CD4-positive, alpha-beta T cell treated with Interleukin-6 for 4 hours (primary cell): Measurements from ENCODE around the gene FZD8.
"Not testable (repeated sequence)": the region's sequence is repeated elsewhere in the genome, so short reads cannot be mapped to it uniquely, and the experiment has no call there.

Source experiments
- DNase-seq: peaks from one replicate; pipeline ENCODE4 v3.0.0-alpha.2; 2020; ENCODE audit warnings: mixed read lengths

Gene FZD8, protein sequence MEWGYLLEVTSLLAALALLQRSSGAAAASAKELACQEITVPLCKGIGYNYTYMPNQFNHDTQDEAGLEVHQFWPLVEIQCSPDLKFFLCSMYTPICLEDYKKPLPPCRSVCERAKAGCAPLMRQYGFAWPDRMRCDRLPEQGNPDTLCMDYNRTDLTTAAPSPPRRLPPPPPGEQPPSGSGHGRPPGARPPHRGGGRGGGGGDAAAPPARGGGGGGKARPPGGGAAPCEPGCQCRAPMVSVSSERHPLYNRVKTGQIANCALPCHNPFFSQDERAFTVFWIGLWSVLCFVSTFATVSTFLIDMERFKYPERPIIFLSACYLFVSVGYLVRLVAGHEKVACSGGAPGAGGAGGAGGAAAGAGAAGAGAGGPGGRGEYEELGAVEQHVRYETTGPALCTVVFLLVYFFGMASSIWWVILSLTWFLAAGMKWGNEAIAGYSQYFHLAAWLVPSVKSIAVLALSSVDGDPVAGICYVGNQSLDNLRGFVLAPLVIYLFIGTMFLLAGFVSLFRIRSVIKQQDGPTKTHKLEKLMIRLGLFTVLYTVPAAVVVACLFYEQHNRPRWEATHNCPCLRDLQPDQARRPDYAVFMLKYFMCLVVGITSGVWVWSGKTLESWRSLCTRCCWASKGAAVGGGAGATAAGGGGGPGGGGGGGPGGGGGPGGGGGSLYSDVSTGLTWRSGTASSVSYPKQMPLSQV

DNA sequence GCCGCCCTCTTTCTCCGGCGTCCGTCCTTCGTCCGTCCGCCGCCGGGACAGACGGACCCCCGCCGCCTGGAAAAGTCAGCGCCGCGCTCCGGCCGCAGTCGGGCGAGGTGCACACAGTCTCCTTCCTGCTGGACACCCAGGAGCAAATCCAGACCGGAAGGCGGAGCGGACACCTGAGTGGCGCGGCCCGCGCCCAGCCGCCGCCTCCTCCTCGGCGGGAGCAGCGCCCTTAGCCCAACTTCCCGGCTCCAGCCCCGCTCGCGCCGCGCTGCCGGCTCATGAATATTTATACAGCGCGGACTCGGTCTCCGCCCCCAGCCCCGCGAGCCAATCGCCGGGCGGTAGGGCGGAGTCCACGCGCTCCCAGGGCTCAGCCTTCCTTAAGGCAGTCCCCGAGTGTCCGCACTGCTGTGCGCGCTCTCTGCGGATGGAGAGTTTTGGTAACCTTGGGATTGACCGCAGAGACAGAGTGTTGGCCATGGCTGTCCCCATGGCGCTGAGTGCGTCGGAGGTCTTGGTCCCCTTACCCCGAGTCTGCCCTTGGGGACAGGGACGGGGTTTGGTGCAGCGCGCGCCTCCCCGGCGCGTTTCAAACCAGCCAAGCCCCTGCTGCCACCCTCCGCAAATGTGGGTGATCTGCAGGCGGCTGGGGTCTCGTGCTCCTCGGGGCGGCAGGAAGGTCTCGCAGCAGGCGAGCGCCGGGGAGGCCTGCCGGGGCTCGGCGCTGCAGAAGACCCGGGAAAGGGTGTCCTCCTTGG is at the start of gene FZD8:
Gene FZD8 (minus strand): TSS at position 262 of the 758 bp plus-strand sequence. CDS start 867 bp downstream, outside the sequence.
- peak; percentile 77 for DNase-seq

DNA sequence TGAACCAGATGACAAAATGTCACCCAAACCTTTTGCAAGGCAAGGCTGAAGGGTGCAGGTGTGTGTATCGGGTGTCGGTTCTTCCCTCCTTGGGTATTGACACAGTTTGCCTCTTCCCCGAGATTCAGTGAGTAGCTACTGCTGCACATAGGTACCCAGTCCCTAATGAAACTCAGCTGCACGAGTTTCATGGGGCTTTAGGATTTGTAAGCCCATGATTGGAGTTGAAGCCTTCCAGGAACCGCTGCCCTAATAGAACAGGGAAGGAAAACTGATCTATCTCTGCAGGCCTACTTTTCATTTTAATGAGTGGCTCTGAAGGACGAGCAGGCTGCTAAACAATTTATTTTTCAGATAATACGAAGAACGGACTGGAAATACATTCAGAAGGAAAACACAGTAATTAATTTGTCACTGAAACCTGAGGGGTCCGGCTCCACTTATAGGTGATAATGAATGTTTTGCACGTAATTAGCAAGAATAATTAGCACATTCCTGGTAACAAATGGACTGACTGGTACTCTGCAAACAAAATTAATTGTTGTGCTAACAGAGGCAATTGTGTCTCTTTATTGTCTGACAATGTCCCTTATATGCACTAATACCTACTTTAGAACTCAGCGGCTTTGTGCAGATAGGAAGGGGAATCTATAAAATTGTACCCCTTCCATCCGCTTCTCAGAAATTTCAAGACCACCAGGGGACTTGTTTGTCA is 49.6 kb upstream of the FZD8 start:
- DNase-seq = no peak

DNA sequence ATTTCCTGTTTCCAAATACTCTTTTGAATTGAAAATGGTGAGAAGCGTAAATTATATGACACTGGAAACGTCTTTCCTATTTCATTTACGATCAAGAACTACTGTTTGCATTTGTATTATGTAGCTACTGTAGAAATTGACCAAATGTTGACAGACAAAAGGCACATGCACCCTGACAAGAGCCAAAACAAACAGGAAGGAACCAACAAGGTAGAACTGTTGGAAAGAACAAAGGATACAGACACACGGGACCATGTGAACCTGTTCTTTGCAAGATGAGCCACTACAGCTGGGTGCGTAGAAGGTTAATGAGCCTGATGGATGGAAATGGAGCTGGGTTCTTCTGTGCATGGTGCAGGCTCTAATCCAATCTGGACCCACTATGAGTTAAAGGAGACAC is 48.4 kb upstream of the FZD8 start:
- no peak for DNase-seq

DNA sequence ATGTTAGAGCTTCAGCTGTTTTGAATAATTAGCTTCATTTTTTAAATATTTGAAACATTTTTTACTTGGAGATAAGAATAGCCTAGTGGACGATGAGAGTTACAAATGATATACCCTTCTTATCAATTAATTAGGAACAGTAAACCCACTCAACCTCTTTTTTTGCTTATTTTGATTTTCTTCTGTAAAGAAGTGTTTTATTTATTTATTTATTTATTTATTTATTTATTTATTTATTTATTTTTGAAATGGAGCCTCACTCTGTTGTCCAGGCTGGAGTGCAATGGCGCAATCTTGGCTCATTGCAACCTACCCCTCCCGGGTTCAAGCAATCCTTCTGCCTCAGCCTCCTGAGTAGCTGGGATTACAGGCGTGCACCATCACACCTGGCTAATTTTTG is 43.8 kb upstream of the FZD8 start:
- not testable (repeated sequence) for DNase-seq

DNA sequence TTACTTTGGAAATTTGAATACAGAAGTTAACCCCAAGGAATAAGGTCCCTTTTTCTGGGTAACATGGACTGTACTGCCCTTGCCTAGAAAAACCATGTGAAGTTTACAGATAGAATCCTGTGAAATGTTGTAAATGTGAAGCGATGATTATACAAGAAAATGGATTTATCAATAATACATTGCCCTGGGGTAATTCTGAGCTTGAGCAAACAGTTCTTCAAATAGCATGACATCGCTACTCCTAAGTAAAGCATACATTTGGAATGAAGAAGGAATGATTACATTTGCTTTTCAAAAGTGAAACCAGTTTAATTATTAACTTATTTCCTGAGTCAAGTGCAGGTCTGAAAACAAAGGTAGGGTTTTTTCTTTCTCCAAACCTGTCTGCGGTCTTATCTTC is 43.3 kb upstream of the FZD8 start:
- no peak for DNase-seq

DNA sequence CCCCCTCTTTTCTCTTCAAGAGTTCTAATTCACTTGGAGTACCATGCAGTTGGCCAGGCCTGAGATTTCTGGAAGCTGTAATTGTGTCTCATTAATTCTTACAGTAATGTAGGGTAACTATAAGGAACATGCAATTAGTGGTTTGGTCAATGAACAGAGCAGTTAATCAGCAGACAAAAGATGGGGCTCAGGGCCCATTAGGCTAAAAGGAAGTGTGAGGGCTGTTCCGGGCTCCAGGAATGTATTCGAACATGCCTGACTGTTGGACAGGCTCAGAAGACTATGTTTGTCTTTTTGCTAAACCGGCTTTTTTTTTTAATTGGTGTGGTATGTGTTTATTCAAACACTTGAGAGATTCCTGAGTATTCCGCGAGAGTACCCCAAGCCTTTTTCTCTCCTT is 42.5 kb upstream of the FZD8 start:
- no peak for DNase-seq

DNA sequence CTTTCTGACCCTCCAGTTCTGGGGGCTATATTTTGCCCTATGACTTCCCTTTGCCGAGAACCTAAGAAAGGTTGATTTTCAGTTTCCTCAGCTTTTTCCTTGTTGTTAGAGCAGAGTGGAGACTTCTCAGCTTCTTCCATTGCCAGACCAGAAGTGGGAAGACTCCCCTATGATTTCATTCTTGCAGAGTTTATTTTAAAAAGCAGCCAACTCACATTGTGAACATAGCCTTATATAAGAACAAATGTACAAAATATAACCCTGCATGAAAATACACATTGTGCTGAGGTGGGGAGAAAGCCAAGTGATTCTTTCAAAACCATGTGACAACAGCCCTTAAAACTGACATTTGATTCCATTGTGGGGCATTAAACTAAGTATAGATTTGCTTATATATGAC is 33.8 kb upstream of the FZD8 start:
- no peak for DNase-seq

DNA sequence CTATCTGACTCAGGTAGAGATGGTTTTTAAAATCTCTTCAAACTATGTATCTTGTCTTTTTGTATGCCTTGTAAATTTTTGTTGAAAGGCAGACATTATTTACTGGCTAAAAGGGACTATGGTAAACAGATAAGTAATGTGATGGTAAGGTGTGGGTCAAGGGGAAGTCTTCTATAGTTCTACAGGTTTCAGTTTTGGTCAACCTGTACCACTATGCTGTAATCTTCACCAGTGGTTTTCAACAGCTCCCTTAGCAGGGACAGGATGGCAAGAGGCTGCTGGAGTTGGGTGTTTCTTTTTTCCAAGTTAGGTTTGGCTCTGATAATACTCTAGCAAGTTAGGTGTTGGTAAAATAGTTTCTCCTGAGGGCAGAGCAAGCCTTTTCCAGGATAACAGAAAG is 32.7 kb upstream of the FZD8 start:
- DNase-seq = no peak

DNA sequence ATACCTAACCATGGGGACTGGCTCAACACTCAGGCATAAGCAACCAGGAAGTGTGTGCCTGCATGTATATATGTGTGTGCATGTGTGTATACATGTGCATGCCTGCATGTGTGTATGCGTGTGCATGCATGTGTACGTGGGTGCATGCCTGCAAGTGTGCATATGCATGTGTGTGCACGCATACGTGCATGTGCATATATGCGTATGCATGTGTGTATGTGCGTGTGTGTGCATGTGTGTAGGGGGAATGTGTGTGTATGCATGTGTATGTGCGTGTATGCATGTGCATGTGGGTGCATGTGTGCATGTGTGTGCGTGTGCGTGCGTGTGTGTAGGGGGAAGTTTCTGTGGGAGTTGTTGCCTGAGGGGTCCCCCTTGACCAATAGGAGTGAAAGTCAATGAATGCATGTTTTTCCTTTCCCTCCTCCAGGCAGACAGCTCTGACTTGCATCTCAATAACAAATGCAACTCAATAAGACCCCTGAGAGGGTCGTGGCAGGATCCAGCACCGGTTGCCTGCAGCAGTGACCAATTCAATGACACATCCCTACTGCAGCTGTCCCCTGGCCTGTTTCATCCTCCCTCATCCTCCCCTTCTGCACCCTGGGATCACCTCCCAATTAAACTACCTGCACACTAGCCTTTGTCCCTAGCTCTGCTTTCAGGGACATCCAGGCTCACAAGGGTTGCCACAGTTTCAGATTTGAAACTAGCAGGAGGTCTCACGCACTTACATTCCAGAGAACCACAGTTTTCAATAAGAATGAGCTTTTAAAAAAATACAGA is 27.0 kb upstream of the FZD8 start:
- DNase-seq = no peak

DNA sequence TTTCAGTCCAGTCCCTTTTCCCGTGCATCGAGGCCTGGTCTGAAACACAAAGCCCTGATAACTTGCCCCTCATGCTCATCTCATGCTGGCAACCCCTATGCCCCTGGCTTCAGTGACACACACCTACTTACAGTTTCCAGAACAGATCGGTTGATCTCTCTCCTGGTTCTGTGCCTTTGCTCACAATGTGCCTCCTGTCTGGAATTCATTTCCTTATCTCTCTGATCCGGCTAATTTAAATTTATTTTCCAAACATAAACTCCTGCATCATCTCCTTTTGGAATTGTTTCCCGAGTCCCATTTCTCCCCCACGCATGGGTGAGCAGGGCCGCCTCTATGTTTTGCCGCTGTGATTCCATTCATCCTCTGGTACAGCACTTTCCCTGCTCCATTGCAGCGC is 25.9 kb upstream of the FZD8 start:
- no peak for DNase-seq

DNA sequence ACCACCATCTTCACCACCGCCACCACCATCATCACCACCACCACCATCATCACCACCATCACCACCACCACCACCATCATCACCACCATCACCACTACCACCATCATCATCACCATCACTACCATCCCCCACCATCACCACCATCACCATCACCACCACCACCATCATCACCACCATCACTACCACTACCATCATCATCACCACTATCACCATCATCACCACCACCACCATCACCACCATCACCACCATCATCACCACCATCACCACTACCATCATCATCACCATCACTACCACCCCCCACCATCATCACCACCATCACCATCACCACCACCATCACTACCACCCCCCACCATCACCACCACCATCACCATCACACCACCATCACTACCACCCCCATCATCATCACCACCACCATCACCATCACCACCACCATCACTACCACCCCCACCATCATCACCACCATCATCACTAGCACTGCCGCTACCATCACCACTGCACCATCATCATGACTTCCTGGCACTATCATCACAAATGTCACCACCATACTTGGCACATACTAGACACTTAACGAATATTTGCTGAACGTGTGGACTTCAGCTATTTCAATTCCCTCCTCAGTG is 25.3 kb upstream of the FZD8 start:
- no peak for DNase-seq

DNA sequence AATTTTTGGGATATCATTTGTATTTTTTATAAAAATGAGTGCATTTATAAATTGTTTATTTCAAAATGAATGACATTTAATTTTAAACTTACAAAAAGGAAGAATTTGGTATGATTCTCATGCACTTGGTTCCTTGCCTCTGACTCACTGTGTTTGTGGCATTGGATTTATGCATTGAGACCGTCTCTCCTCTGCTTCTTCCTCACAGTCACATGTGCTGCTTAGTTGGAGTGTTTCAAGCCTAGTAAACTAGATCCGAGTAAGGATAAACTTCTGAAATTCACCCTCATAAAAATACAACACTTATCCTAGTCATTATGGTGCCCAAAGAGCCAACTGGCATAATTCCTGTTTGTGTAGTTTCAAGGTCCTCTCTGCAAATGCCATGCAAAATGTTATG is 19.1 kb upstream of the FZD8 start:
- no peak for DNase-seq

DNA sequence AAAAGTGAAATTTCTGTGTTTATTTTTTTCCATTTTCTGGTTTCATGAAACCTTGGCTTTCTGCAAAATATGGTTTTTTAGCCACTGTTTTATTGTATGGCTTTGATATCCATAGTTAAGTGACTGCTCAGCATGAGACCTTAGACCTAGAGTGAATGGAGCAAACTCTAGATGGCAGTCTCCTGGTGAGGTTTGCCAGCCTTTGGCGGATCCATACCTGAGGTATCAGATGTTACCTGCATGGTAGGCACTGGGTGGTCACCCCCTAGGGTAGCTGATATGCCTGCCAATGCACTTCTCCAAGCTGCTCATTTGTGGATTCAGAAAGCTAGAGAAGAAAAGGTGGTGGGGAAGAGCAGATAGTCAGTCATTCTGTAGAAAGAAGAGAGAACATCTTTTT is 17.4 kb upstream of the FZD8 start:
- no peak for DNase-seq

DNA sequence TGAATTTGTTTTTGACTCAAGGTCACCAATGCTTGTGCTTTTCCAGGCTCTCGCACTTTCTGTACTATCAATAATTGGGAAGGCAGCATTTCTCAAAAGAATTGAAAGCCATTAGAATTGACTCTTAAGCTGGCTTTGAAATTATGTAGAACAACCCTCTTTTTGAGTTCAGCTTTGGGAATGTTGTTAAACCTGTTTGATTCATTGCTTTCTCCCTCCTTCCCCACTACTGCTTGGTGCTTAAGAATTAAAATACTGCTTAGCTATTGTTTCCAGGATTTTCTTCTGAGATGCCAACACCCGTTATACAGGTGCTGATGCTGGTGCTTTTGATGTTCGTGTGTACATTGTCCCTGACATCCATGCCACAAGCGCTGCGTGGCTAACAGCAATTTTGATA is 15.5 kb upstream of the FZD8 start:
- DNase-seq = no peak

DNA sequence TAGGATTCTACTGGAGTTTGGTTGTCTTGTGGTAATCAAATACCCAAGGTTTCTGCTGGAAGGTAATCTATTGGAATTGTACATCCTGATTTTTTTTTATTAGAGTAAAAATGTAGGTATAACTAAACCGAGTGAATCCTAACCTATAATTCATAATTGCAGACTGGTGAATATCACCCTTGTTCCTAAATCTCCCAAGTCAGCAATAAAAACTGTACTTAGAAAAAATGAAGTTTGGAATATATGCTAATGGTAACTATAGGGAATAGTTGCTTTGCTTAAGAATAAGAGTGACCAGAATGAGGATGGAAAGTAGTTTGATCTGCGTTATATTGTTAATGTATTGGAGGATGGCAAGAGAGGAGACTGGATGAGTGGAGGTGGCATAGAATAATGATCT is 10.7 kb upstream of the FZD8 start:
- DNase-seq = no peak

DNA sequence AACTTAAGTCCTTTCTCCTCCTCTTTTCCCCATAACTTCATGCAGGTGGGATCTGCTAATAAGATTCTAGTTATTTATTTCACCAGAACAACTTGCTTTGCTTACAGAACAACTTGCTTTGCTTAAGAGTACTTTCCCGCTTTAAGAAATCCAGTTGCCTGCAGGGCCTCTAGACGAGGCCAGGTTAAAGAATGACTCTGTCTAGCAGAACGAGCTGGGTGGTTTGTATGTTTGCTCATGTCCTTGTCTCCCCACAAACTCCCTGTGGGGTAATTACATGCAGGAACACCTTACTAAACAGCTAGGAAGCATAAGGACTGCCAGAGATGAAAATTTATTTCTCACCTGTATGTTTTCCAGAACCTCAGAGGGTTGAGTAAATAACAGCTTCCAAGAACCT is 8.8 kb upstream of the FZD8 start:
- DNase-seq = no peak

DNA sequence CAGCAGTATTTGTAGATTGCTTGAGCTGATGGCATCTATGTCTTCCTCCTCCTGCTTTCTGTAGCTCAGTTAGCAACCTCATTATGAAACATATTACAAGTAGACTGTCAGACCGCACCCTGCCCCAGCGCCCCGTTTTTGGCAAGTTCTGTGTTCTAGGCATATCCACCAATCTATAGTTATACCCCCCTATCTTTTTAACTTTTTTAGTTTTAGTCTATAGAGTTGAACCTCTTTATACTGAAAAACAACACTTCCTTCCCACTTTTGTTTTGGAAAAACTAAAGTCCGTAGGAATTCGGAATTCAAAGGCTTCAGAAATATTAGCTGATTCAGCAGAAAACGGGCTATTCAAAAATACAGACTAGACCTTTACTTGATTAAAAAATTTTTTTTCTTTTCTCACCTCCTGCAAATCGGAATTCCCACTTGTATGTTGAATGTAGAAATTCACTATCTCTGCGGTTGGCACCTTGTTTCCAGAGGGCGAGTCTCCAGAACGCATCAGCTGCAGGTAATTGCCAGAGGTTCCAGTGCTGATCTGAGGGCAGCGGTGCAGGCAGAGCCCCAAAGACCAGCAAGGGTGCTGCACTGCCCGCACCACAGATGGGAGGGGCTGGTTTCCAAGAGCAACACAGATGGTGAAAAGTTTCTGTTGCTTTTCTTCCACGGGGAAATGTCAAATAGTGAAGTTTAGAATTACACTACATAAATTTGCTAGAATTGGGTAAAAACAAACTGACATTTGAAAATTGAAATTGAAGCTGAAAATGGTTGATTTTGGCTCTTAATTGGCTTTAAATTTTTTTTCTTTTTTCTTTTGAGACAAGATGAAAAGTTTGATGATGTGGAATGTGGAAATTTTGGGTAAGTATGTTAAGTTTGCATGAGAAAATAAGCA is 2.2 kb upstream of the FZD8 start:
- DNase-seq = no peak

DNA sequence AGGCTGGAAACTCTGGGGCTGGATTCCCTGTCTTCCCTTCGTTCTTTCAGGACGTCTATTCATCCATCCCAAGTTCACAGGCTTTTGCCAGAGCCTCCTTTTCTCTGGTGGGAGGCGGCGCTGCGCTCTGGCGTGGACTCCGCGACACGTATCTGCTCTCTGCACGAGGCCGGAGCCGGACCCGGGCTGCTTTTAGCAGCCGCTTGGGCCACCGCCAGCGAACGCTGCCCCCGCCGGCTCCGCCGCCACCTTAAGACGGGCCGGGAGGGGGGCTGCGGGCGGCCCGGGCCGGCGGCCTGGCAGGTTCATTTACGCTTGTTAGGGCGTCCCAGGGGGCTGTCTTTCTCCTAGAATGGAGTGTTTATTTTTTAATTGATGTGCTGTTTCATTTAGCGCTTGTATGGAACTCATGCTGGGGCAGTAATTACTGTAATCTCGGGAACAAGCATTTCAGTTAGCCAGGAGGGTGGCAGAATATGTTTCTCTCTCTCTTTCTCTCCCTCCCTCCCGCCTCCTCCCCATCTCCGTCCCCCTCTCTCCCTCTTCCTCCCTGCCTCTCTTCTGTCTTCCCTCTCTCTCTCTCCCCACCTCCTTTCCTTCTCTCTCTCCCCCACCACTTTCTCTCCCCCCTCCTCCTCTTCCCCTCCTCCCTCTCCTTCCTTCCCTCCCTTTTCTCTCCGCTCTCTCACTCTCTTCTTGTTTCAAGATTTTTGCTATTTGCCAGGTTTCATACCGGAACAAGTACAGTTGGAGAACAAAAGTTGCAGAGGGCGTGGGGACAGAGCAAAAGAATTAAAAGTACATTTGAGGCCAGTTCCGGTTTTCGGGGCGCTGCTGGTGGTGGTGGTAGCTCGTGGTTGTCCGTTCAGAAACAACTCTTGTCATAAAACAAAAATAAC is 1.3 kb upstream of the FZD8 start:
- peak; percentile 26 for DNase-seq

DNA sequence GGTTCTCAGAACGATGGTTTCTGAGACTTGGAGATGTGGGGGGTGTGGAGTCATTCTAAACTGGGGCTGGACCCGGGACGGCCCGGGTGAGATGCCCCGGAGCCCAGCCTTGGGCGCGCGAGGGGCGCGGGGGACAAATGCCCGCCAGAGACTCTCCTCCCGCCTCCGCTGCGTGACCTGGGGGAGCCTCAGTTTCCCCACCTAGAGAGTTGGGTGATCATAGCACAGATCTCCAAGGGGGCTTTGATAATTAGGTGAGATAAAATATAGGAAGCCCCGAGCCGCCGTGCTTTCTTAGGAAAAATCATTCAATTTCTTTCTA is 658 bp upstream of the FZD8 start:
- no peak for DNase-seq

DNA sequence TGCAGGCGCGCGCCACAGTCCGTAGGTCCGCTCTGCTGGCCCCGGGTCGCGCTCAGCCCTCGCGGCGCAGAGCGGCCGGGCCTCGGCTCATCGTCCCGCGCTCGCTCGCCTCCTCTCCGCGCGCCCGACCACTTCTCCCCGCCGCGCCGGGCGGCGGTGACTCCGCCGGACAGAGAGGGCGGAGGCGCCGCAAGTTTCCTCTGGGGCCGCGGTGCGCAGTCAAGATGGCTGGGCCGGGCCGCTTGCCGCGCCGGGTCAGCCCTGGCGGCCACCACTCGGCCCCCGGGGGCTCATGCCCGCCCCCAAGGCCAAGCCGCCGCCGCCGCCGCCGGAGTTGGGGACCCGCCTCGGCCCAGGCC is 441 bp downstream of the FZD8 start:
- peak; percentile 7 for DNase-seq
